Measurements from ENCODE around the gene PCF11.

- peak; percentile 98 to 99 for TF ChIP-seq POLR2A (IDR thresholded peaks at IDR 0.05)
- TF ChIP-seq POLR2AphosphoS5 (IDR thresholded peaks at IDR 0.05): peak; percentile 100
- TF ChIP-seq CTCF (IDR thresholded peaks at IDR 0.05): no peak
- TF ChIP-seq EP300 (IDR thresholded peaks at IDR 0.05): no peak
Observed at GRCh38 chr11:83156996-83157593, at the start of gene PCF11.
